IPS-NIHi7 (cell line): ENCODE measurements around the gene WDR31.
"Not testable (repeated sequence)": the region's sequence is repeated elsewhere in the genome, so short reads cannot be mapped to it uniquely, and the experiment has no call there.

Experiments
- DNase-seq: peaks from one replicate; pipeline ENCODE4 v3.0.0; 2012; ENCODE audit warnings: mixed read lengths; ENCODE audit errors: extremely low spot score

WDR31 gene

GRCh38 chr9:113368982-113369854, 29.1 kb upstream of the WDR31 start:
- DNase-seq, result no peak

- DNase-seq, result no peak
Observed at GRCh38 chr9:113368348-113368981, 28.4 kb upstream of the WDR31 start.

GRCh38 chr9:113365652-113366051, 25.6 kb upstream of the WDR31 start:
- DNase-seq, result not testable (repeated sequence)

GRCh38 chr9:113364951-113365350, 24.9 kb upstream of the WDR31 start:
- no peak for DNase-seq

- DNase-seq, result no peak
Observed at GRCh38 chr9:113363336-113363735, 23.3 kb upstream of the WDR31 start.

GRCh38 chr9:113361304-113362018, 21.4 kb upstream of the WDR31 start:
- no peak for DNase-seq

- DNase-seq, result no peak
Observed at GRCh38 chr9:113360242-113360842, 20.3 kb upstream of the WDR31 start.

- DNase-seq, result no peak
Observed at GRCh38 chr9:113359385-113359784, 19.3 kb upstream of the WDR31 start.

- no peak for DNase-seq
Observed at GRCh38 chr9:113356686-113357292, 16.7 kb upstream of the WDR31 start.

GRCh38 chr9:113355040-113355596, 15.0 kb upstream of the WDR31 start:
- DNase-seq, result no peak

GRCh38 chr9:113352411-113352810, 12.3 kb upstream of the WDR31 start:
- no peak for DNase-seq

- DNase-seq, result no peak
Observed at GRCh38 chr9:113352006-113352405, 11.9 kb upstream of the WDR31 start.

GRCh38 chr9:113350937-113351336, 10.9 kb upstream of the WDR31 start:
- DNase-seq, result no peak

- no peak for DNase-seq
Observed at GRCh38 chr9:113350107-113350661, 10.1 kb upstream of the WDR31 start.

GRCh38 chr9:113349445-113350094, 9.5 kb upstream of the WDR31 start, which contains the start of gene BSPRY:
Gene BSPRY (plus strand): TSS chr9:113349541. CDS start chr9:113349580, 39 bp downstream.
- peak; percentile 82 for DNase-seq

GRCh38 chr9:113349066-113349444, 9.0 kb upstream of the WDR31 start:
- no peak for DNase-seq

- DNase-seq, result no peak
Observed at GRCh38 chr9:113348437-113348836, 8.4 kb upstream of the WDR31 start.

- no peak for DNase-seq
Observed at GRCh38 chr9:113345671-113346070, 5.6 kb upstream of the WDR31 start.

- DNase-seq, result no peak
Observed at GRCh38 chr9:113345190-113345589, 5.1 kb upstream of the WDR31 start.

GRCh38 chr9:113343732-113344231, 3.7 kb upstream of the WDR31 start:
- no peak for DNase-seq
